Psoas muscle (tissue), 8 donors: ENCODE measurements around the gene ZBTB46. TPM values are rescaled to one million over a fixed set of nuclear protein-coding genes. Genes with fewer than 3 reads are reported as not detected.

Source experiments
- ATAC-seq, 4 donors: fragments of 200-7000 bp; cut with Tn5 transposase; one replicate each; pipeline ENCODE4 v1.9.1; 2020; ENCODE audit warnings: moderate library complexity in 3 of 4, mild to moderate bottlenecking in 2 of 4
- DNase-seq, 2 donors: peaks; one replicate each; pipeline ENCODE4 v3.0.0-alpha.2; 2020
- H3K27ac ChIP-seq: fragments of 200-600 bp; one replicate; pipeline ENCODE4 v1.8.0; 2022
- H3K27me3 ChIP-seq, 3 donors: fragments of 200-600 bp in 1 of 3; one replicate each; pipeline versions ENCODE4 v1.6.1 to v1.8.0; 2013 to 2022; ENCODE audit warnings: low read length in 2 of 3, mild to moderate bottlenecking in 2 of 3, moderate library complexity in 1 of 3; ENCODE audit not compliant: insufficient read depth in 3 of 3
- H3K36me3 ChIP-seq, 2 donors: fragments of 200-600 bp in 1 of 2; one replicate each; pipeline versions ENCODE4 v1.6.1 to v1.8.0; 2013 to 2022; ENCODE audit warnings: low read depth in 1 of 2, mild to moderate bottlenecking in 1 of 2, moderate library complexity in 1 of 2; ENCODE audit not compliant: insufficient read depth in 1 of 2
- H3K4me1 ChIP-seq: fragments of 200-600 bp; one replicate; pipeline ENCODE4 v1.8.0; 2022
- H3K4me3 ChIP-seq: fragments of 200-600 bp; one replicate; pipeline ENCODE4 v1.8.0; 2022; ENCODE audit warnings: mild to moderate bottlenecking
- H3K9me3 ChIP-seq: fragments of 200-600 bp; one replicate; pipeline ENCODE4 v1.8.0; 2022
- CTCF ChIP-seq: fragments of 200-600 bp; IDR thresholded peaks from one replicate; pipeline ENCODE4 v1.8.0; 2022; ENCODE audit warnings: antibody characterized with exemption
- WGBS, 3 donors: extraction: QIAGEN DNeasy Blood & Tissue Kit; methylation state at CpG; one replicate each; pipeline versions ENCODE4 v1.1.6 to v1.1.7; 2013; 5-methylcytosine and 5-hydroxymethylcytosine counted together
- intact Hi-C, 2 donors: fragments of 100-400 bp; cut with DNase I; formaldehyde crosslinking; loops; one replicate each; pipeline versions ENCODE4 v1.11.0 to v1.14.2; 2022
- polyA plus RNA-seq, 3 donors: library from polyadenylated mRNA; stranded (reverse); fragments of 200-250 nt; gene quantifications; one replicate each; pipeline ENCODE4 v1.2.3, GENCODE V29; 2013
- total RNA-seq, 4 donors: library from RNA; stranded (reverse); fragmentation: NEBNext Ultra II Directional in 2 of 4; extraction: Animal tissue kit (Norgen Biotek cat#: 25700) in 2 of 4; gene quantifications; one replicate each; pipeline versions ENCODE4 v1.2.1 to v1.2.4, GENCODE V29; 2021 to 2023
- donor health status: healthy with polysubstance abuse.
- donor health status: DM: no; HTN: no; CAD: no; lungs with moderate emphysema.
- donor health status: Bipolar disorder and iron deficiency.
- donor health status: healthy.
- donor health status: DM: yes; HTN: yes; CAD: no.
- donor health status: DM: no; HTN: no; CAD: no.
- donor health status: DM: no; HTN: no; CAD: no.
- donor health status: DM: yes; HTN: yes; CAD: no.

ZBTB46 gene
- total and polyA plus RNA-seq, 7 donors = 1.3 to 6.4 (median 4.5) TPM

- Histone ChIP-seq H3K4me3 (no peak overlapping the region), H3K27me3 (no peaks in the 10 kb centered on the region), H3K36me3 (peaks cover 0 to 6% of the 10 kb centered on the region in 2 donors), H3K4me1 (peaks cover 5% of the 10 kb centered on the region), H3K9me3 (no peaks in the 10 kb centered on the region), H3K27ac (no peak overlapping the region)
- WGBS, 3 donors = 92 to 93% (median 92%) methylated on average over 31 of the region's 31 CpGs
- no peak for TF ChIP-seq CTCF
- intact Hi-C loops = no loop called here
- ATAC-seq (no peak), DNase-seq (no peak)
Observed at GRCh38 chr20:63769891-63770474, 61.1 kb downstream of the ZBTB46 start.

GRCh38 chr20:63768591-63769515 is 62.2 kb downstream of the ZBTB46 start:
- H3K9me3 ChIP-seq = no peaks in the 10 kb centered on the region
- no peak overlapping the region for H3K4me3 ChIP-seq
- no peak for ATAC-seq
- H3K27me3 ChIP-seq = no peaks in the 10 kb centered on the region
- intact Hi-C loops = no loop called here
- WGBS, 3 donors = 92 to 93% (median 93%) methylated on average over 25 to 26 of the region's 26 CpGs
- no peak for DNase-seq
- H3K36me3 ChIP-seq = peaks cover 0 to 6% of the 10 kb centered on the region in 2 donors
- H3K4me1 ChIP-seq = no peaks in the 10 kb centered on the region
- no peak for TF ChIP-seq CTCF
- no peak overlapping the region for H3K27ac ChIP-seq

GRCh38 chr20:63767886-63768285 is 63.2 kb downstream of the ZBTB46 start:
- no peak for TF ChIP-seq CTCF
- H3K27me3 ChIP-seq = no peaks in the 10 kb centered on the region
- no peaks in the 10 kb centered on the region for H3K9me3 ChIP-seq
- no peak for DNase-seq
- H3K36me3 ChIP-seq = peaks cover 0 to 6% of the 10 kb centered on the region in 2 donors
- H3K27ac ChIP-seq = no peak overlapping the region
- ATAC-seq = no peak
- 76 to 86% (median 85%) methylated on average over 7 of the region's 7 CpGs for WGBS, 3 donors
- intact Hi-C loops = no loop called here
- no peak overlapping the region for H3K4me3 ChIP-seq
- no peaks in the 10 kb centered on the region for H3K4me1 ChIP-seq

- DNase-seq (no peak), ATAC-seq (peak; percentile 25 to 69 (median 44))
- Histone ChIP-seq H3K27ac (no peak overlapping the region), H3K27me3 (no peaks in the 10 kb centered on the region), H3K9me3 (no peaks in the 10 kb centered on the region), H3K4me3 (no peak overlapping the region), H3K4me1 (no peaks in the 10 kb centered on the region), H3K36me3 (peaks cover 0 to 6% of the 10 kb centered on the region in 2 donors)
- TF ChIP-seq CTCF = no peak
- 47 to 55% (median 49%) methylated on average over 18 of the region's 18 CpGs for WGBS, 3 donors
- intact Hi-C loops = no loop called here
Observed at GRCh38 chr20:63767456-63767855, 63.6 kb downstream of the ZBTB46 start.
